Measurements from ENCODE around the gene UBA5. TPM values are rescaled to one million over a fixed set of nuclear protein-coding genes. Genes with fewer than 3 reads are reported as not detected.
"Not testable (repeated sequence)": the region's sequence is repeated elsewhere in the genome, so short reads cannot be mapped to it uniquely, and the experiment has no call there.

Gene UBA5
- 85.0 TPM for total RNA-seq

DNA sequence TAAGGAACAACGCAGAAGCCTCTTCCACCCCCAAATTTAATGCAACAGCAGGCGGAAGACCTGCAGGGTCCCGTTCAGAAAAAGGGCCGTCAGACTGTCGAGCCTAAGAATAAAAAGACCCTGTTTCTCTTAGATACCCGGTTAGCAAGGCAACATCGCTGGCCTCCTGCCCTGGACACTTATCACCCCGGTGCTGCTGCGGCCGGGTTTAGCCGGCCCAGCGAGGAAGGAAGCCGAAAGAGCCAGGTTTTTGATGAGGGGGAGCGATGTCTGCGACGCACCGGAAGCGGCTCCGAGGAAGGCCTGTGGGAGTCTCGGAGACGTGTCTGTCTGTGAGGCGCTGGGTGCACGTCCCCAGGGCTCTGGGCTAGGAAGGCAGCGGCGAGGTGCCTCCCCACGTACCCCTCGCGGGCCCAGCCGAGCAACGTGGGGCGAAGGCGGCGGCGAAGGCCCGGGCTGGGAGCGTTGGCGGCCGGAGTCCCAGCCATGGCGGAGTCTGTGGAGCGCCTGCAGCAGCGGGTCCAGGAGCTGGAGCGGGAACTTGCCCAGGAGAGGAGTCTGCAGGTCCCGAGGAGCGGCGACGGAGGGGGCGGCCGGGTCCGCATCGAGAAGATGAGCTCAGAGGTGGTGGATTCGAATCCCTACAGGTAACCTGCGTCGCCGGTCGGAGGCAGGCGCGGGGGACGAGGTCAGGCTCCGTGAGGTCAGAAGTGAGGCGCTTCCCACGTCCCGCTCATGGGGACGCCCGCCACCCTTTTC, at the start of gene UBA5:
TSS of gene UBA5 (plus strand) at position 278 of the 759 bp plus-strand sequence. CDS start at position 487, 209 bp downstream.
- DNase-seq = peak; percentile 77

DNA sequence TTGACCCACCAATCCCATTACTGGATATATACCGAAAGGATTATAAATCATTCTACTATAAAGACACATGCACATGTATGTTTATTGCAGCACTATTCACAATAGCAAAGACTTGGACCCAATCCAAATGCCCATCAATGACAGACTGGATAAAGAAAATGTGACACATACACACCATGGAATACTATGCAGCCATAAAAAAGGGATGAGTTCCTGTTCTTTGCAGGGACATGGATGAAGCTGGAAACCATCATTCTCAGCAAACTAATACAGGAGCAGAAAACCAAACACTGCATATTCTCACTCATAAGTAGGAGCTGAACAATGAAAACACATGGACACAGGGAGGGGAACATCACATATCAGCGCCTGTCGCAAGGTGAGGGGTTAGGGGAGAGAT, 44.8 kb upstream of the UBA5 start:
- not testable (repeated sequence) for DNase-seq

DNA sequence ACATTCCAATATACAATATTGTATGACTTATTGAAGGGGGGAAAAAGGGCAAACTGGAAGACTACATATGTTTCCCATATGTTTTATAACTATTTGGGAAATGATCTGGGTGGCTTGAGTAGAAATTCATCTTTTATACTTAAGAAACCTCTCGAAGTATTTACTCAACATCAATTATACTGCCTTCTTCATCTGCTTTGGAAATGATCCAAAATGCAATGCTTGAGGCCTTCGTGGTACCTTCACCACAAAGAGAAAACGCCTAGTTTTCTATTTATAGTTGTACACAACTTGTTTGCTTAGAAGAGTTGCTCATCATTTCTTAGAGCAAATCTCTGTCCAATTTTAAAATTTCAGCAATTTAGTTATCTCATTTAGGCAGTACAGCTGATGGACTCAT, 44.2 kb upstream of the UBA5 start:
- DNase-seq = no peak

DNA sequence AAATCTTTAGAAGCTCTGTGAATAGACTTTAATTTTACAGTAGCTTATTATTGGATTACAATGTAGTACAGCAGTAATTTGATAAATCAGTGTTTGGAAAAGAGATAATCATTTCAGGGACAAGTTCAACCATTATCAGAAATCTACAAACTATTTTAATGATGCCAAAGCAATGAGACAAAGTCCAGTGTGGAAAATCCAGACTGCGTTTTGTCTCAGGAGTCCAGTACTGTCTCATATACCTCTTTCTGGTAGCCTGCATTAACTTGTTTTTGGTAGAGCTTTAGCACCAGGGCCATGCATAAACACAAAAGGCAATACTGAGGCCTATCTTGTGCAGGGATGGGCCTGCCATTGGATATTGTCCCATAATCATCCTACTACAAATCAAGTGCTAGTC, 43.3 kb upstream of the UBA5 start:
- DNase-seq = no peak

DNA sequence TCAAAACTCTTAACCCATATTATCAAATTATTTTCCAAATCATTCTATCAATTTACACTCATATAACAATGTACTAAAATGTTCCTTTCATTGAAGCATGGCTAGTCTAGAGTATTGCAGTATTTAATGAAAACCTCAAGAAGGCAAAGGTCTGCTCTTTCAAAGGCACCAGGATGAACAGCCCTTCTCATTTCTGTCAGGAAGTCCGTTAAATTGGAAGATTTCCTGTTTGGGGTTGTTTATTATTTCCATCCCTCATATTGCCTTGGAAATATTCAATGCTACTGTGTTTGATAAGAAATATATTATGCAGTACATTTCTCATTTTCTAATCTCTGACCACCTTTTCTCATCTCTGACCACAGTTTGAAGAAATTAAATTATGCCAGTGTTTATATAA, 38.0 kb upstream of the UBA5 start:
- DNase-seq = no peak

DNA sequence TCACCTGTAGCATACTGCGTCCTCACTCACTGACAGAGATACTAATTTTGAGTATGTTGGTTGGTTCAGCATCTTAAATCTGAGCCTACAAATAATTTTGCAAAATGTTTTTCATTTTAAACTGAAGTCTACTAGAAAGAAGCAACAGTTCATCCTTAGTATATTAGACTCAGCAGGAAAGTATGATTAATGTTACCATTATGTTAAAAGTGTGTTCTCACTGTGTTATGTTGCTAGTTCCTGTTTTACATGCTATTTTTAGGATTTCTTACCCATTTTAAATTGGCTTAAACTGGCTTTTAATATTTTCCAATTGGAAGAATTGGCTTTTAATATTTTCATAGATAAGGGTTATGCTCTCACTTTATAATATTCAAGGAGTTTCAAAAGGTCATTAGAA, 37.4 kb upstream of the UBA5 start:
- DNase-seq = no peak

DNA sequence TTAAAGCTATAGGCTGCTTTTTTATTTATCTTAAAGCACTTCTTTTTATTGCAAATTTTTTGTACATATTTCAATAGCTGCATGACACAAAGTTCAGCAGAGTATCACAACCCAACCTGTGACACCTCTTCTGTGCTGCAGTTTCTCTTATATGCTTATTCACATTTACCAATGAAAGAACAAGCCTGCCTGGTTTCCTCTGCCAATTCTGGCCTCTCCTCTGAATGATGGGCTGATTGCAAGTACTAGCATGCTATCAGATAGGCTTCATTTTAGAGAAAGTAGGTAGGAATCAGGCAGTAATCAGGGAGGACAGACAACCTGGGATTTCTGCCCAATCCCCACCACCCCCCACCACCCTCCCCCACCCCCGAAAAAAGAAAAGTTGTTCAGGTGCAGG, 36.5 kb upstream of the UBA5 start:
- no peak for DNase-seq

DNA sequence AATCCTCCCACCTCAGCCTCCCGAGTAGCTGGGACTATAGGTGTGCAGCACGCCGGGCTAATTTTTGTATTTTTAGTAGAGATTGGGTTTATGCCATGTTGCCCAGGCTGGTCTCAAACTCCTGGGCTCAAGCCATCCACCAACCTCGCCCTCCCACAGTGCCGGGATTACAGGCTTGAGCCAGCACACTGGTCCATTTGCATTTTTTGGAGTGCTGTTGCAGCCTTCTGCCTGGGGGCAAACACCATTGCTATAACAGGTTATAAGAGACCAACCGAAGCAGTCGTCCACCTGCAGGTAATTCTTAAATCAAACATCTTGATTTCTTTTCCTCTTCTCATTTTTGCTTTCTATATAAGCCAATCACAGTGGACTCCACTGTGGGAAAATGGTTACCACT, 35.3 kb upstream of the UBA5 start:
- no peak for DNase-seq

DNA sequence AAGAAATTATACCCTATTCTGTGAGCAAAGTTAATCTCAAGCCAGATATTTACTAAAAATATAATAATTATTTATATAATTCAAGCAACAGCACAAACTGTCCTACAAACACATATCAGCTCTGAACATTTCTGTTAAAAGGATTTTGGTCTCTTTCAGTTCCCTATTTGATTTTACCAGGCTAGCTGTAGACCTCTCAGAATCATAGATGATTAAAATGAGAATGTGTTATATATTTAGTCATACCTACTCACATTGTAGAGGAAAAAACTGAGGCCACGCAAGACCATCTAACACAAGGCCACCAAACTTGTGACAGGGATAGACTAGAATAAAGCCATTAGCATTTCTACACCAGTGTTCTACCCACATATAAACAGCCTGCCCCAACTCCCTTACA, 34.5 kb upstream of the UBA5 start:
- DNase-seq = no peak

DNA sequence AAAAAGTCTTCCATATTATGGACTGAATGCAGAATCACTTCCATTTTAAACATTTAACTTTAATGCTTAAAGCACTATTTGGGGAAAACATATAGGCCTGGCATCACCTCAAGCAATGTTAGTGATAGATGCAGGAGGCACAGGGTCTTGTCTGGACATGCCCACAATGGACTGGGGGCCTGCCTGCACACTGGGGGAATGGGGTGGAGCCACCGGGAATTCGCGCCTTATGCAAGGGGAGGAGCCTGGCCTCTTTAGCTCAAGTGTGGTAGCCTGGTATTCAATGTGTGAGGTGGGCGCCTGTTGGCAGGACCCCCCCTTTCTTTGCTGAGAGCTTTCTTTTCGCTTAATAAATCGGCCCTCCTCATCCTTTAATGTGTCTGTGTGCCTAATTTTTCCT, 33.2 kb upstream of the UBA5 start:
- no peak for DNase-seq

DNA sequence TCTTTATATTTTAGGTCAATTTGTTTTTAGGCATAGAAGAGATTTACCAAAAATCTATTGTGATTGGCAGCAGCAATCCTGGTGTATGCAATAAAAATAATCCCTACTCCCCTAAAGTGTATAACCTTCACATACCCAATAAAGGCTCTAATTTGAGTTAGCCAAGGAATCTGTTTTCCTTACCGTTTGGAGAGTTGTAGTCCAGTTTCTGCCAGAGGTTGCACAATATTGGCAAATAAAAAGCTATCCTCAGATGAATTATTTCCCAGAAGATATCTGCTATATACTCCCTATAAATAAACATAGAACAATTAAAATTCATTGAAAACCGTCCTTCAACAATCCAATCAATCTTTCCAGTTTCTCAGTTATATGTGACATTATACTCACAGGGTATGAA, 32.0 kb upstream of the UBA5 start:
- DNase-seq = no peak

DNA sequence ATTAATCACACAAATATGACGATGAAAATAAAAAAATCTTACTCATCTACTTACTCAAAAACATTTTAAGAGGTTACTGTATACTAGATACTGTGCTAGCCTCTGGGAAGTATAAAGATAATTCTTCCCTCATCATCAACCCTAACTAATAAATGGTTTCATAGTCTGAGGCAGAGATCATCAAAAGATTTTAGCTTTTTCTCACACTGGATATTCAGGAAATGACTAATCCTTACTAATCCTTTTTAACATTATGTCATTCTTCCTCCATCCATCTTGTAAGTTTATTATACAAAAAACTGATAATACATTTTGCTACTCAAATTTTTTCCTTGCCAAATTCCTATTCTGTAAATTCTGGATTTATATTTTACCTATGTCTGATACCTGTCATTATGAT, 30.2 kb upstream of the UBA5 start:
- DNase-seq = no peak

DNA sequence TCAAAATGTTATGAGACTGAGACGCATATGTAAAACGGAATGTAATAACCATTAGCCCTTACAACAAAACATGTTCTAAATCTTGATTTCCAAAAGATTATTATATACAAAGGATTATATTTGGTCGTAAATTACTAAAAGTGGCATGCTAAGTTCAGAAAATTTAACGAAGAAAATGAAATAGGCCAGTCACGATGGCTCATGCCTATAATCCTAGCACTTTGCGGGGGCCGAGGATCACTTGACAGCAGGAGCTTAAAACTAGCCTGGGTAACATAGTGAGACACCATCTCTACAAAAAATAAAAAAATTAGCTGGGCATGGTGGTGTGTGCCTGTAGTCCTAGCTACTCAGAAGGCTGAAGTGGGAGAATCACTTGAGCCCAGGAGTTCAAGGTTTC, 29.5 kb upstream of the UBA5 start:
- DNase-seq = no peak

DNA sequence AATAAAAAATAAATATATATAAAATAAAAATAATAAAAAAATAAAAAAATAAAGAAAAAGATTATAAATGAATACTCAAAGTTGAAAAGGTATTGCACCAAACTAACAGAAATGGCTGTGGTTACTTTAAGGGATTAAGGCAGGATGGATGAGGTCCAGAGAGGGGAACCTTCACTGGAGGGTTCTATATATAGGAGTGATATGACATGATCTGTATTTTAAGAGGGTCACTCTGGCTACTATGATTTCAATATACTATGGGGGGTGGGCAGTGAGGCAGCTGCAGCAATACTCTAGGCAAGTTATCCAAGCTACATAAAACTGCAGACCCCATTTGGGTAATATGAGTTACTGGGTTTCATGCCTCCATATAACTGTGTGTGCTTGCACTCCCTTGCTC, 25.1 kb upstream of the UBA5 start:
- no peak for DNase-seq

DNA sequence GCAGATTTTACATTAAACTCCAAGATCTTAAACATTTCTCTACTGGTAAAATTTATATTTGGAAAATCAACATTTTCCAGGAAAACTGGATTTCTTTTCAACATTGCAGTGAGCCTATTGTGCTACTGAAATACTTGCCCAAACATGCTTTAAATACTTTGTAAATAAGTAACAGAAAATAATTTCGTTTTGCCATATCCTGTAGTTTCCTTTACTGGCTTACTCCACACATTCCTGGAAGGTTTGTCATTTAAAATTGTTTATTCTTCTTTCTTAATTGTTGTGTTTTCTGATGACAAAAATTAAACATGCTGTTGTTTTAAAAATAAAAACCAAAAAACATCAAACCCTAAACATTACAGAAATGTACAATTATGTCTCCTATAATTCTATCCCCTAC, 22.5 kb upstream of the UBA5 start:
- no peak for DNase-seq

DNA sequence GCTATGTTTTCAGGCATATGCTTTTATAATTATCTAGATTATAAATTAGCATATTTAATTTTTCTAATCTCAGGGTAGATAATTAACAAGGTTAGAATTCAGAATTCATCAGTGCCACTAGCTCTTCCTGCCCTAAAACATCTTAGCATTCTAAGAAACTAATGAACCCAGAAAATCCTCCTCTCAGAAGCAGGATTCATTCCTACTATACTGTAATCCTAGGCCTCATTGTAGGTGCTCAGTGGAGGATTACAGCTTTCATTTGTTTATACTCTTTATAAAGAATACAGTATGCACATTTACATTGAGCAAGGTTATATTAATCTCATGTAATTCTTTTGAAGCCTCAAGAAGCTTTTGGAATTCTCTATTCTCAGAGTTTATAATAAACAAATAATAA, 21.4 kb upstream of the UBA5 start:
- no peak for DNase-seq

DNA sequence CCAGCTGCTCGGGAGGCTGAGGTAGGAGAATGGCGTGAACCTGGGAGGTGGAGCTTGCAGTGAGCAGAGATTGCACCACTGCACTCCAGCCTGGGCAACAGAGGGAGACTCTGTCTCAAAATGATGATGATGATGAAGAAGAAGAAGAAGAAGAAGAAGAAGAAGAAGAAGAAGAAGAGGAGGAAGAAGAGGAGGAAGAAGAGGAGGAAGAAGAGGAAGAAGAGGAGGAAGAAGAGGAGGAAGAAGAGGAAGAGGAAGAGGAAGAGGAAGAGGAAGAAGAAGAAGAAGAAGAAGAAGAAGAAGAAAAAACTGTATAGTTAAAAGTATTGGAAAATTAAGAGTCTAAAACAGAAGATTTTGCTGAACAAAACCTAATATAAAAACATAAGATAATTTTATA, 18.7 kb upstream of the UBA5 start:
- DNase-seq = not testable (repeated sequence)

DNA sequence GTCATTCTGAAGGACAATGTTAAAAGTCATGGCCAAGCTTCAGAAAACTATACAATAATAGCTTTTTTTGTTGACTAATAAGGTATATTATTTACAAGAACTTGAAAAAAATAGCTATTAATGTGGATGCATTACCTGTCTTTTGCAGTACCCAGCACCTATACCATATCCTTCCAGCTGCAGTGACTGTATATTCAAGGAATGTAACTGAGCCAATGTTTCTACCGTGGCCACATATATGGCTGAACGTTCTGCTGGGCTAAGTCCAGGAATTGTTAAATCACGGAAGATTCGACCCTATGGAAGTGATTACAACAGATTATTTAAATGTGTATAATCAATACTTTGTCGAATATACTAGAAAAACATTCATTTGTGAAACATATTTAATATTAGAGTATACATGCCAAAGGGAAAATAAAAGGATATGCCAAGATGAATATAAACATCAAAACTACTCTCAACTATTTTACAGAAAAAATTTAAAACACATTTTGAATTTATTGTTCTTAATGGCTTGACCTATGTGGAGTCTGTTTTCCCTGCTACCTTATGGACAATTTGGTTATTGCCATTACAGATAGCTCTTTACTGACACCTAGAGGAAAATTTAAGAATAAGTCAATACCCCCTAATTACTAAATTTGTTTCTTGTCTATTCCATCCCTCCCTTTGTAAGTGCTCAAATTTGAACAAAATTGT, 18.1 kb upstream of the UBA5 start:
- no peak for DNase-seq

DNA sequence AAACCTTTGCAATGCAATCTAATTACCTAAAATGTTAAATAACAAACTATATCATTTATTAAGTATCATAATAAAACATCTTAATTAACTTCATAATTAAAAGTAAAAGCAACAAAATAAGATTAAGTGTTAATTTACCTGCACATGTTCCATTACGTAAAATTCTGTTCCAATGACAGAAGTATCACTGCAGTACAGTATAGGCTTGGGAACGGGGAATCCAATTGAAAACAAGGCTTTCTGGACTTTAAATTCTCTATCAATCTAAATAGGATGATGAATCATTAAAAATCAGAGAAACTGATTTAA, 17.6 kb upstream of the UBA5 start:
- no peak for DNase-seq

DNA sequence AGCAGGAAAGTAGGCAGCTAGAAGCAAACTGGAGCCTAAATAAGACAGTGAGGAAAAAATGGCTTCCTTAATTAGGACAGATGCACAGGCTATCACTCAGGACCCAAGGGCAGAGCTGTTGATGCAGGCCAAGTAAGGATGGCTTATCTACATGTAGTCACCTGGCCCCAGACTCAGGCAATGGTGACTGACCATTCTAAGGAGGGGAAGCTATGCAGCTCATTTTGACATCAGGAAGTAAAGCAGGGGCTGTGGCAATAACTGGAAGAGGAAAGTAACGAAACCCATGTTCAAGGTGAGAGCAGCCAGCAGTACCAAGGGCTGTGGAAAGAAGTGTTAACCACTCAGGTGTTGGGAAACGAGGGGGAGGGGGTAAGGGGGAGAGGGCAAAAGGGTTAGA, 16.8 kb upstream of the UBA5 start:
- no peak for DNase-seq

DNA sequence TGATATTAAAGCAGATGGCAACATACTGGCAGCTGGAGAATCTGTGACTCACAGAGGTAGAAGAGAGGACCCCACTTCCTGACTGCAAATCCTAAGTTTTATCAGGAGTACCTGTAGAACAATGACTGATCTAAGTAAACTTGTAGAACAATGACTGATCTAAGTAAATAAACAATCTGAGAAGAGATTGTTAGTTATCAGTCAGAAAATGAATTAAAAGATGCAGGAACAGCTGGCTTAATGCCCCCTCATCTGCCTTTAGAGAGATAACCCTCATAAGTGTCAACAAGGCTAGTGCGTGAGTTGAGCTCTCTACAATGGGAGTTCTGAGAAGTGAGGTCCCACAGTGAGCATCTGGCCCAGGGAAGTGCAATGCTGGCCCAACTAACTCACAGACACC, 15.1 kb upstream of the UBA5 start:
- DNase-seq = no peak

DNA sequence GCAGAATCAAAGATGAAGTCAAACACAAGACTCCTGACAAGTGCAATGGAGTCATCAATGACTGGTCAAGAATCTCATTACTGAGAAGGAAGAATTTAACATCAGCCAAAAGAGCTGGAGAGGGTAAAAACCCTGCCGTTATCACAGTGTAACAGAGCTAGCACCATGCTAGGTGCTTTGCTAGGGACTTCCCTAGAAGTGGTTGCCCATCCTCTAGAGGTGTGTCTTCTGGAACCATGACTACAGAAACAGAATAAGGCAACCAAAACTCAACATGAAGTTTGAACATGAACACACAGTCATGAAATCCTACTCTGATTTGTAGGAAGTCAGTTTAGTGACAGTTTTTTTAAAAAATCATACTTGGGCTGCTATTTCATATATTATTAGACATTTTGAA, 10.0 kb upstream of the UBA5 start:
- DNase-seq = no peak

DNA sequence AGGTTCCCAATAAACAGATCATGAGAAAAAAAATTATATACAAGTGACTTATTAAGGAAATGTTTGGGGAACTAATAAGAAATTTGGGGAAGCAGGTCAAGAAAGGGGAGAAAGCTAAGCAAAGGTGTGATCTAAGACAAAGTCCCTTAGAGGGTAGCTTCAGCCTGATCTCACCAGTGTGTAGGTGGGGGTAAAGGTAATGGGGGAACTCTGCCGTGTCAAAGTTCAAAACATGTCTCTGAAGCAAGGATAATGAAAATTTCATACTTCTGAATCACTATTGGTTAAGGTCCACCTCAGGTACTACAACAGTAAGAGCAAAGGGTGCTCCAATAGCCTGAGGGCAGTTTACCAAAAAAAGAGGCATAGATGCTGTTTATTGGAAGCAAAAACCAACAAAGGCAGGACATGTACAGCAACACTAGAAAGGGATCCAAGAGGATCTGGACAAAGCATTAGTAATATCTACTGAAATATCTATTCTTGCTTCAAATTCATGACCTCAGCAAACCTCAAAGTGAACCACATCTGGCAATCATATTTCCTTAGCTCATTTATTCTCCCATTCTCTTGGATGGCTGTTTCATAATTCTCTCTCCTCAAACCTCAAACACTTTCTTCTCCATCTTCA, 7.4 kb upstream of the UBA5 start:
- no peak for DNase-seq

DNA sequence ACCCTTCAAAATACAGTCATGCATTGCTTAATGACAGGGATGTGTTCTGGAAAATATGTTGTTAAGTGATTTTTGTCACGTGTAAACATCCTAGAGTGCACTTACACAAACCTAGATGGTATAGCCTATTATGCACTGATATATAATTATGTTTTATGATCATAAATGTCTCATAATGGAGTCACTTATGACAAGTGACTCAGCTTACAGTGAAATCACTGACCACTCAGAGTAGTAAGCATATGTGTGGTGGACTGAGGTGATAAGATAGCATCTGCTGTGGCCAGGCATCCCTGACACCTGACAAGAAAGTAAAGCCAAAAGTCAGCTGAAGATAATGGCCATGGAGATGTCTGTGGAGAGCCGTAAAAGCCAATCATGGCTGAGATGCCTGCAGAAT, 5.9 kb upstream of the UBA5 start:
- DNase-seq = no peak

Measured in occipital lobe (tissue), 2 donors.